ENCODE data around the gene S100A12.
"Not testable (repeated sequence)": the region's sequence is repeated elsewhere in the genome, so short reads cannot be mapped to it uniquely, and the experiment has no call there.

DNA sequence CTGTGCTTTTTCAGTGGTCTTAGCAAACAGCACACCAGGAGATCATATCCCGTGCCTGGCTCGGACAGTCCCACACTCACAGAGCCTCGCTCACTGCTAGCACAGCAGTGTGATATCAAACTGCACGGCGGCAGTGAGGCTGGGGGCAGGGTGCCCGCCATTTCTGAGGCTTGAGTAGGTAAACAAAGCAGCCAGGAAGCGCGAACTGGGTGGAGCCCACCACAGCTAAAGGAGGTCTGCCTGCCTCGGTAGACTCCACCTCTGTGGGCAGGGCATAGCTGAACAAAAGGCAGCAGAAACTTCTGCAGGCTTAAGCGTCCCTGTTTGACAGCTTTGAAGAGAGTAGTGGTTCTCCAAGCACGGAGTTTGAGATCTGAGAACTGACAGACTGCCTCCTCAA is 31.9 kb upstream of the S100A12 start:
- TF ChIP-seq, protein P1, sequence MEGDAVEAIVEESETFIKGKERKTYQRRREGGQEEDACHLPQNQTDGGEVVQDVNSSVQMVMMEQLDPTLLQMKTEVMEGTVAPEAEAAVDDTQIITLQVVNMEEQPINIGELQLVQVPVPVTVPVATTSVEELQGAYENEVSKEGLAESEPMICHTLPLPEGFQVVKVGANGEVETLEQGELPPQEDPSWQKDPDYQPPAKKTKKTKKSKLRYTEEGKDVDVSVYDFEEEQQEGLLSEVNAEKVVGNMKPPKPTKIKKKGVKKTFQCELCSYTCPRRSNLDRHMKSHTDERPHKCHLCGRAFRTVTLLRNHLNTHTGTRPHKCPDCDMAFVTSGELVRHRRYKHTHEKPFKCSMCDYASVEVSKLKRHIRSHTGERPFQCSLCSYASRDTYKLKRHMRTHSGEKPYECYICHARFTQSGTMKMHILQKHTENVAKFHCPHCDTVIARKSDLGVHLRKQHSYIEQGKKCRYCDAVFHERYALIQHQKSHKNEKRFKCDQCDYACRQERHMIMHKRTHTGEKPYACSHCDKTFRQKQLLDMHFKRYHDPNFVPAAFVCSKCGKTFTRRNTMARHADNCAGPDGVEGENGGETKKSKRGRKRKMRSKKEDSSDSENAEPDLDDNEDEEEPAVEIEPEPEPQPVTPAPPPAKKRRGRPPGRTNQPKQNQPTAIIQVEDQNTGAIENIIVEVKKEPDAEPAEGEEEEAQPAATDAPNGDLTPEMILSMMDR (IDR thresholded peaks at IDR 0.05), result not testable (repeated sequence)
- not testable (repeated sequence) for TF ChIP-seq EP300 (IDR thresholded peaks at IDR 0.05)
